ENCODE results near the gene CERS6. TPM values are rescaled to one million over a fixed set of nuclear protein-coding genes. Genes with fewer than 3 reads are reported as not detected.
"Not testable (repeated sequence)": the region's sequence is repeated elsewhere in the genome, so short reads cannot be mapped to it uniquely, and the experiment has no call there.

CERS6 gene, protein sequence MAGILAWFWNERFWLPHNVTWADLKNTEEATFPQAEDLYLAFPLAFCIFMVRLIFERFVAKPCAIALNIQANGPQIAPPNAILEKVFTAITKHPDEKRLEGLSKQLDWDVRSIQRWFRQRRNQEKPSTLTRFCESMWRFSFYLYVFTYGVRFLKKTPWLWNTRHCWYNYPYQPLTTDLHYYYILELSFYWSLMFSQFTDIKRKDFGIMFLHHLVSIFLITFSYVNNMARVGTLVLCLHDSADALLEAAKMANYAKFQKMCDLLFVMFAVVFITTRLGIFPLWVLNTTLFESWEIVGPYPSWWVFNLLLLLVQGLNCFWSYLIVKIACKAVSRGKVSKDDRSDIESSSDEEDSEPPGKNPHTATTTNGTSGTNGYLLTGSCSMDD
- 10 to 100 TPM; 11.0 to 15.0 TPM for total RNA-seq

DNA sequence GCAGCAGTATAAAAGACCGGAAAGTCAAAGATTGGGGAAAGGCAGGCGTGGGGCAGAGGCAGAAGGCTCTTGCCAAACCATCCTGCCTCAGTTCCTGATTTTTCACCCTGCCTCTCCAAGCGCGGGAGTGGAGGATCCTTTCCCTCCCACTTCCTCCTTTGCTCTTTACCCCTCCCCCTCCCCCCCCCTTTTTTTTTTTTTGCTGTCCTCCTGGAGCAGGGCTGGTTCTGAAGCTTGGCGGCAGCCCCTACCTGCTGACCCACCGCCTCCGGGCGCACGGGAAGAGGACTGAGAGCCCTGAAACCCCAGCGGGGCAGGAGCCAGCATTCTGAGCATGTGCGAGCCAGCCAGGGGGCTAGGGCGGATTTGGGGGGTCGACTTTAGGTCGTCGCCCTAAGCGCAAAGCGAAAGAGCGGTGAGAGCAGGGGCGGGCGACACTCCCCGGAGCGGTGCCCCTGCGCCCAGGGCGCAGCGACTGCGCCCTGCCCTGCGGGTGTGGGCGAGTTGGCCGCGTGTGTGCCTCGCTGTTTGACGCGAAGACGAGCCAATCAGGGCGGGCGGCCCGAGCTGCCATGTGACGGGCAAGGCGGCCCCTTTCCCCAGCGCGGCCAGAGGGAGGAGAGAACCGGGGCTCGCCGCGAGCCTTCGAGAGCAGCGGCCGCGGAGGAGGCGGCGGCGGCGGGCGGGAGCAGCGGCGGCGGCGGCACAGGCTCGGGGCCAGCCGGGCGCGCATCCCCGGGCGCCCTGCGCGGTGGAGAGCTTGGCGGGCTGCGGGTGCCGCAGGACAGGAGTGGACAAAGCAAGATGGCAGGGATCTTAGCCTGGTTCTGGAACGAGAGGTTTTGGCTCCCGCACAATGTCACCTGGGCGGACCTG lies at the start of gene CERS6:
CERS6 (plus strand) TSS at position 628 of the 876 bp plus-strand sequence; CDS start at position 805, 177 bp downstream.
- H3K36me3 Mint-ChIP-seq: peaks cover 6 to 7% of the 10 kb centered on the region in 2 donors
- ATAC-seq: peak; percentile 95 to 98
- no peaks in the 10 kb centered on the region for H3K9me3 Mint-ChIP-seq
- DNase-seq (ENCODE audit: low spot score in 2 of 2): peak; percentile 90 to 92
- peak within 1 kb of the TSS in 1 of 2 donors; percentile 69 for H3K27ac Mint-ChIP-seq

DNA sequence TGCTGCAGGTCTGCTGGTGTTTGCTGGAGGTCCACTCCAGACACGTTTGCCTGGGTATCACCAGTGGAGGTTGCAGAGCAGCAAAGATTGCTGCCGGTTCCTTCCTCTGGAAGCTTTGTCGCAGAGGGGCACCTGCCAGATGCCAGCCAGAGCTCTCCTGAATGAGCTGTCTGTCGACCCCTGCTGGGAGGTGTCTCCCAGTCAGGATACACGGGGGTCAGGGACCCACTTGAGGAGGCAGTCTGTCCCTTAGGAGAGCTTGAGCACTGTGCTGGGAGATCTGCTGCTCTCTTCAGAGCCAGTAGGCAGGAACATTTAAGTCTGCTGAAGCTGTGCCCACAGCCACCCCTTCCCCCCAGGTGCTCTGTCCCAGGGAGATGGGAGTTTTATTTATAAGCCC lies 43.8 kb upstream of the CERS6 start:
- H3K36me3 Mint-ChIP-seq: peaks cover 17 to 50% of the 10 kb centered on the region in 2 donors
- not testable (repeated sequence) for DNase-seq (ENCODE audit: low spot score in 2 of 2); H3K27ac Mint-ChIP-seq; ATAC-seq
- peaks cover 16 to 32% of the 10 kb centered on the region in 2 donors for H3K9me3 Mint-ChIP-seq

GRCh38 chr2:168413101-168413500 lies 43.0 kb upstream of the CERS6 start:
- H3K27ac Mint-ChIP-seq; DNase-seq (ENCODE audit: low spot score in 2 of 2); ATAC-seq: not testable (repeated sequence)
- Mint-ChIP-seq H3K9me3 (peaks cover 8 to 24% of the 10 kb centered on the region in 2 donors), H3K36me3 (peaks cover 9 to 42% of the 10 kb centered on the region in 2 donors)

DNA sequence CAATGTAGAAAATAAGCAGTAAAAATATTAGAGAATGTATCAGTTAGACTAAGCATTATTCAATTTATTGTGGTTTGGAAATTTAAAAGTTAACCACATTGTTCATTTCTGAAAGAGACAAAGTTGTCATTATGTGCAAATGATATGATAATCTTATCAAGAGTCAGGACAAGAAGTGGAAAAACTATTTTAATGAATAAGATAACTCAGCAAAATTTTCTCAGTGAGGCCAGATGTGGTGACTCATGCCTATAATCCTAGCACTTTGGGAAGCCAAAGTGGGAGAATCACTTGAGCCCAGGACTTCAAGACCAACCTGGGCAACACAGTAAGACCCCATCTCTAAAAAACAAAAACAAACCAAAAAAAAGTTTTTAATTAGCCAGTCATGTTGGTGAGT lies 39.5 kb upstream of the CERS6 start:
- H3K36me3 Mint-ChIP-seq: peaks cover 7 to 38% of the 10 kb centered on the region in 2 donors
- ATAC-seq (no peak), DNase-seq (ENCODE audit: low spot score in 2 of 2) (no peak)
- H3K9me3 Mint-ChIP-seq: peaks cover 6 to 25% of the 10 kb centered on the region in 2 donors
- no peak overlapping the region for H3K27ac Mint-ChIP-seq

DNA sequence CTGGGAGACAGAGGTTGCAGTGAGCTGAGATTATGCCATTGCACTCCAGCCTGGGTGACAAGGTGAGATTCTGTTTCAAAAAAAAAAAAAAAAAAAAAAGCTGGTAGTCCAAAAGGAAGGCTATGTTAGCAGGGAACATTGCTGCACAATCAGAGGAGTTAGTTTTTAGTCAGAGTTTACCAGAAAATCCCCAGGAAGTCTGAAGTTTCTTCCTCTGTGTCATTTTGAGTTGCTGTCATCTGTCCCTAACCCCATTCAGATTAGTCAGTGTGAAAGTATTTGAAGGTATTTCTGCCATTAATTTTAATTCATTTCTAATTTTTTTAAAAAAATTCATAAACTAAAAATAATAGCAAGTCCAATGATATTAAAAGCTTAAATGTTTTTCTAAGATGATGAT lies 33.5 kb upstream of the CERS6 start:
- no peak for DNase-seq (ENCODE audit: low spot score in 2 of 2)
- peaks cover 0 to 5% of the 10 kb centered on the region in 2 donors for H3K36me3 Mint-ChIP-seq
- peak; percentile 48 to 70 for ATAC-seq
- peaks cover 0 to 22% of the 10 kb centered on the region in 2 donors for H3K9me3 Mint-ChIP-seq
- H3K27ac Mint-ChIP-seq: no peak overlapping the region

DNA sequence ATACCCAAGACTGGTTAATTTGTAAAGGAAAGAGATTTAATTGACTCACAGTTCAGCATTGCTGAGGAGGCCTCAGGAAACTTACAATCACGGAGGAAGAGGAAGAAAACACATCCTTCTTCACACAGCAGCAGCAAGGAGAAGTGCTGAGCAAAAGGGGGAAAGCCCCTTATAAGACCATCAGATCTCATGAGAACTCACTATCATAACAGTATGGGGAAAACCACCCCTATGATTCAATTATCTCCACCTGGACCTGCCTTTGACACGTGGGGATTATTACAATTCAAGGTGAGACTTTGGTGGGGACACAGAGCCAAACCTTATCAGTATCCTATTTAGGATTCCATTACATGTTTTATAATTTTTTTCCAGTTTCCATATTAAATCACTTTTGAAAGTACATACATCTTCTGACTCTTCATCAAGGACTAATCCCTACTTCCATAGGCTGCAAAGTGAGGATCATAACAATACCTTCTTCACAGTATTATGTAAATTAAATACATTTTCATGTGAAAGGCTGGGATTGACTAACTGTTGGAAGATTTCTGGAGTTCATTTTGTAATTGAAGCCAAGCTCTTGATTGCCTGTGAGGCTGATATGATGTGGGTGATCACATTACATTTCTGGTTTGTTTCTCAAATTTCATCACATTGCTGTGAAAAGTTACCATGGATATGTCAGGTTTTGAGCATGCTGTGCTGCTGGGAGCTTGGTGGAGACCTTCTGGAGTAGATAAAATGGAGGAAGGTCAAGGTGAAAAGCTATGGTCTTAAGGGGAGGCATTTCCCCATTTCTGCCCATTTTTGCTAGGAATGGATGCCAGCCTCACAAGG lies 31.7 kb upstream of the CERS6 start:
- peaks cover 0 to 26% of the 10 kb centered on the region in 2 donors for H3K9me3 Mint-ChIP-seq
- H3K36me3 Mint-ChIP-seq: peaks cover 0 to 5% of the 10 kb centered on the region in 2 donors
- ATAC-seq: peak in 1 of 2 donors; percentile 56
- no peak overlapping the region for H3K27ac Mint-ChIP-seq
- no peak for DNase-seq (ENCODE audit: low spot score in 2 of 2)

DNA sequence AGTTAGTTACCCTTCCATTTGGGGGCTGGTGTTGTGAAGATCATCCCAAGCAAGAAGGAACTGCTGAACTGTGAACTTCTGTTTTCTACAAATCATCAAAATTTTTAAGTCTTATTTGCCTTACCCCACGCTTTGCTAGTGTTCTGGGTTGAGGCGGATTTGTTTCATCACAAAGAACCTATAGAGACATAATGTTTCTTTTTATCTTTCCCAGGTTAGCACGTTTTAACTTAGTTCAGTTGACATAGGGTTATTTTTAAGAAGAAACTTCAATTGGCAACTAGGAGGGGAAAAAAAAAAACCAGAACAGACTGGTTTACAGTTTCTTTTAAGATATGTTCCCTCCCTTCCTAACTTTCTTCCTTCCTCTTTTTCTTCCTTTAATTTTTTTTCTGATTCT lies 31.1 kb upstream of the CERS6 start:
- Mint-ChIP-seq H3K27ac (no peak overlapping the region), H3K9me3 (peaks cover 5 to 23% of the 10 kb centered on the region in 2 donors), H3K36me3 (peaks cover 5% of the 10 kb centered on the region in 2 donors)
- ATAC-seq (no peak), DNase-seq (ENCODE audit: low spot score in 2 of 2) (no peak)

GRCh38 chr2:168426861-168427260 lies 29.2 kb upstream of the CERS6 start:
- H3K36me3 Mint-ChIP-seq: peaks cover 5% of the 10 kb centered on the region in 2 donors
- peak in 1 of 2 donors; percentile 61 for ATAC-seq

DNA sequence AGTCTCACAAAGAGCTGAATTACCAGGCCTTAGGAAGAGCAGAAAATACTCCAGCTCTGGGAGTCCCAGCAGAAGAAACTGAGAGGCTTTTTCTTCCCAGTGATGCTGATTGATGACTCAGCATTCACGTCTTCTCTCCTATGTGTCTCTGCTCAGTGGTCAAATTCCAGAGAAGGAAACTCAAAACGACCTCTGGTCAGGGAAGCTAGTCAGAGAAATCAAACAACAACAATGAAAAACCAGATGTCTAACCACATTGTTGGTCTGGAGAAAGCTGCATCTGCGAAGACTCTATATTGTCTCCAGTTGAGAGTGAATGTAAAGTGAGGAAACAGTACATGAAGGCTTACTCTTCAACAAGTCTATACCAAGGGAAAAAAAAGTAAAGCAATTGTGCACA lies 28.6 kb upstream of the CERS6 start:
- no peak for ATAC-seq

More at GRCh38 chr2:168426861-168427260, 29.2 kb upstream of the CERS6 start:
- no peak overlapping the region for H3K27ac Mint-ChIP-seq
- DNase-seq (ENCODE audit: low spot score in 2 of 2): no peak
- peaks cover 5 to 13% of the 10 kb centered on the region in 2 donors for H3K9me3 Mint-ChIP-seq

DNA sequence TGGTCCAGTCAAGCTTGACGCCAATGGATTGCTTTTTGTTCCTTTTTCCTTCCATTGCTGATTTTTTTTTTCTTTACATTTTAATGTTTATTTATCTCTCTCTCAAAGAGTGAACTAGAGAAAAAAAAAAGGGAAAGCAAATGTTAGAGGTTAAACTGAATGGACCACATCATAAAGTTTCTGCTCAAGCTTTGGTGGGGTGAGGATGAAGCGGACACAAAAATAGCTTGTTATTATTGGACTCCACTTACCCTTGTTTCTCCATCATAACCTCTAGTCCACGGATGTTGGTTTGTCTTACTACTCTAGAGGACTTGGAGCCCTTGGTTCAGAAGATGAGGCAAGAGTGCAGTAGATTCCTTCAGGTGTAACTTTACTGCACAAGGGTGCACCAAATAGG lies 27.6 kb upstream of the CERS6 start:
- peaks cover 5% of the 10 kb centered on the region in 2 donors for H3K36me3 Mint-ChIP-seq
- H3K9me3 Mint-ChIP-seq: peaks cover 5 to 13% of the 10 kb centered on the region in 2 donors
- H3K27ac Mint-ChIP-seq: no peak overlapping the region
- ATAC-seq (no peak), DNase-seq (ENCODE audit: low spot score in 2 of 2) (no peak)

More for the DNA sequence above, 28.6 kb upstream of the CERS6 start:
- Mint-ChIP-seq H3K27ac (no peak overlapping the region), H3K36me3 (peaks cover 5% of the 10 kb centered on the region in 2 donors), H3K9me3 (peaks cover 5 to 13% of the 10 kb centered on the region in 2 donors)
- DNase-seq (ENCODE audit: low spot score in 2 of 2): no peak

DNA sequence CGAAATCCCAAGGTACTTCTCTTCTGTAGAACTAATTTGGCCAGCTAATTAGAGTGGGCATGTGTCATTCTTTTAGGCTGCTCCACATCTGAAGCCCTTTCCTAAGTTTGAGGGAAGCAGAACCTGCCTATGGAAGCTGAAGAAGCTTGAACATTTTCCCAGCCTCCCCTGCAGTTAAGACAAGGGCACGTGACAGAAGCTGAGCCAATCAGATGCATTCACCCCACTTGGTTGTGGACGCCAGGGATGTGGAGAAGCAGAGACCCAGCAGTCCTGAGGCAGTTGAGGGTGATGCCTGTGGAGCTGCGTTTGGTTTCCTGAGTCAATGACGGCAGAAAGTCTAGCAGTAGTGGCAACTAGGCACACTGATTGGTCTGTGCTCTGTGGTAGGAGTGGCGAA lies 26.1 kb upstream of the CERS6 start:
- H3K27ac Mint-ChIP-seq: no peak overlapping the region
- H3K36me3 Mint-ChIP-seq: peaks cover 0 to 5% of the 10 kb centered on the region in 2 donors
- H3K9me3 Mint-ChIP-seq: peaks cover 4 to 5% of the 10 kb centered on the region in 2 donors
- no peak for DNase-seq (ENCODE audit: low spot score in 2 of 2)
- ATAC-seq: no peak

GRCh38 chr2:168430431-168430830 lies 25.6 kb upstream of the CERS6 start:
- H3K36me3 Mint-ChIP-seq: peaks cover 0 to 5% of the 10 kb centered on the region in 2 donors
- no peak overlapping the region for H3K27ac Mint-ChIP-seq
- H3K9me3 Mint-ChIP-seq: peaks cover 4 to 5% of the 10 kb centered on the region in 2 donors
- DNase-seq (ENCODE audit: low spot score in 2 of 2) (no peak), ATAC-seq (no peak)

DNA sequence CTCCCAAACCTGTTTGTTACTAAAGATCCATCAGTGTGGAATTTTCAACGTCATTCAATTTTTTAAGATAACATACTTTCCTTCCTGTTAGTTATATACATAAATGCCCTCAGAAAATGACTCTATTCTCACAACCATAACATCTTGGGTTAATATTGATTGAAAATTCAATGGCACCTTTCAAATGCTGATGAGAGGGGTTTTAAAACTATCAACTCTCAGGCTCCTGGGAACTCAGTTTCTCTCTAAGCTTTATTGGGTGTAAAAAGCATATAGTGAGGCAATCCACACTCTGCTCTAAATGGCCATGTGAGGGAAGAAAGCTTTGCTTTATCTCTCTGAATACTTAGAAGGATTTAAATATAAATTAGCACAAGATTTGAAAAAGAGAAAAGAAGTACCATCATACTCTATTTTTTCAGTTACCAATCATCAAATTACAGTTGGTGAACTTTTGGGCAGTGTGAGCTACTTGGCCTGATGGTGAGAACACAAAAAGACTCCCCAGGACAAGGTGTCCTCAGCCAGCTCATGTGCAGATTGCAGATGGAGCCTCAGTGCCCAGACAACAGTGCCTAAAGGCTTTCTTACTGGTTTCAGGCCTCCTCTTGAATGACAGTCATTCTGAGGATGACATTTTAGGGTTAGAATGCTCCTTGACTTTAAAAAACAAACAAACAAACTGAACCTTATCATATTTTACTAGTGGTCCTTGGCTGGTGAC lies 24.6 kb upstream of the CERS6 start:
- Mint-ChIP-seq H3K9me3 (peaks cover 4 to 5% of the 10 kb centered on the region in 2 donors), H3K27ac (peak overlapping the region in 1 of 2 donors; percentile 34), H3K36me3 (peaks cover 0 to 5% of the 10 kb centered on the region in 2 donors)
- peak in 1 of 2 donors; percentile 9 for ATAC-seq
- DNase-seq (ENCODE audit: low spot score in 2 of 2): no peak

- peak in 1 of 2 donors; percentile 31 for ATAC-seq
- DNase-seq (ENCODE audit: low spot score in 2 of 2): no peak
- Mint-ChIP-seq H3K27ac (peak overlapping the region in 1 of 2 donors; percentile 34), H3K36me3 (peaks cover 0 to 5% of the 10 kb centered on the region in 2 donors), H3K9me3 (peaks cover 4 to 5% of the 10 kb centered on the region in 2 donors)
These were observed 24.0 kb upstream of the CERS6 start for GRCh38 chr2:168432100-168432499.

DNA sequence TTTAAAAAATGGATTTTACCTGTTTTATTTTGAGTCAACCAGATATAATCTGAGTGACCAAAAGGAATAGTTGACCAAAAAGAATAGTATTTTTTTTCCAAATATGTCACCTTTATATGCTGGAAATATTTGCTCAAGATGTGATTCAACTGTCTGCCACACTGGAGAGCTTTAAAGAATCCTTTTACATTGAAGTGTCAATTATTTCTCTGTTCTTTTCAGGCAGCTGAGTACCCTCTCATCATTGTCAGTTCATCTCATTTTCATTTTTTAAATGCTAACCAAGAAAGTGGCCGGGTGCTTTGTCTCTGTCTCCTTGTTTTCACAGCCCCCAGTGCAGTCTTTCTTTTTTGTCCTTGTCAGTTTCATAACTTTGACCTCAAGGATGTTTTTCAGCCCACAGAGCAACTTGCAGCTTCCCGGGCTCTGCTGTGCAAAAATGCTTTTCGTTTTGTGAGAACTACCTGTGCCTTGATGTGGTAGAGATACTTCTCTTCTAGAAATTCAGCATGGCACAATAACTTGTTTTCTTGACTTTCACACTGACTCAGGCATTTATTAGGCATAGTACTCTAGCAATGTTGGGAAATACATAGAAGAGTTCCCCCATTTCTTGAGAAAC lies 23.4 kb upstream of the CERS6 start:
- peak overlapping the region in 1 of 2 donors; percentile 12 for H3K27ac Mint-ChIP-seq
- peaks cover 0 to 5% of the 10 kb centered on the region in 2 donors for H3K36me3 Mint-ChIP-seq
- peaks cover 4 to 5% of the 10 kb centered on the region in 2 donors for H3K9me3 Mint-ChIP-seq
- DNase-seq (ENCODE audit: low spot score in 2 of 2) (peak in 1 of 2 donors; percentile 46), ATAC-seq (peak; percentile 68 to 89)

Measured in activated naive CD4-positive, alpha-beta T cell treated with anti-CD3 and anti-CD28 coated beads, Interleukin-2, amount 50 U/mL, for 72 hours (primary cell).